Uterus (tissue), 4 donors: ENCODE results near the gene IQCK. TPM values are rescaled to one million over a fixed set of nuclear protein-coding genes. Genes with fewer than 3 reads are reported as not detected.

ENCODE experiments used
- DNase-seq, 2 donors: peaks; one replicate each; pipeline ENCODE4 v3.0.0-alpha.2; 2019 to 2020
- H3K27ac ChIP-seq, 2 donors: fragments of 200-600 bp; sonication (generic); 1 replicate in 1 of 2; 2 replicates in 1 of 2; pipeline ENCODE4 v1.5.1; 2016 to 2018
- H3K27me3 ChIP-seq, 2 donors: fragments of 200-600 bp; sonication (generic); one replicate each; pipeline ENCODE4 v1.5.1; 2018 to 2019; ENCODE audit warnings: control low read depth in 1 of 2
- H3K36me3 ChIP-seq, 2 donors: fragments of 200-600 bp; sonication (generic); one replicate each; pipeline ENCODE4 v1.5.1; 2019; ENCODE audit warnings: control low read depth in 1 of 2
- H3K4me1 ChIP-seq, 2 donors: fragments of 200-600 bp; sonication (generic); one replicate each; pipeline ENCODE4 v1.5.1; 2018 to 2019; ENCODE audit warnings: control low read depth in 1 of 2
- H3K4me3 ChIP-seq, 2 donors: fragments of 200-600 bp; sonication (generic); 1 replicate in 1 of 2; 2 replicates in 1 of 2; pipeline ENCODE4 v1.5.1; 2018 to 2019; ENCODE audit warnings: mild to moderate bottlenecking in 1 of 2
- H3K9me3 ChIP-seq, 2 donors: fragments of 200-600 bp; sonication (generic); one replicate each; pipeline ENCODE4 v1.5.1; 2019; ENCODE audit warnings: control low read depth in 1 of 2
- POLR2A ChIP-seq, 2 donors: fragments of 450-650 bp; IDR thresholded peaks; one replicate each; pipeline ENCODE4 v1.6.1; 2016; ENCODE audit warnings: antibody characterized with exemption in 2 of 2, mild to moderate bottlenecking in 1 of 2, moderate library complexity in 1 of 2
- intact Hi-C: fragments of 100-400 bp; cut with DNase I; formaldehyde crosslinking; loops from one replicate; pipeline ENCODE4 v1.15.1; 2023; ENCODE audit warnings: low total_unique reads
- total RNA-seq, 4 donors: library from RNA; depleted of rRNA in 3 of 4; stranded (reverse); fragments of >200 nt in 3 of 4; gene quantifications; one replicate each; pipeline versions ENCODE4 v1.1.0 to v1.2.4, GENCODE V29; 2014 to 2023
- TF ChIP-seq, protein P1 (sequence below), 4 experiments: fragments of 200-600 bp in 2 of 4; fragments of 450-650 bp in 2 of 4; sonication (generic) in 2 of 4; IDR thresholded peaks; one replicate each; pipeline ENCODE4 v1.5.1; 2016 to 2019; ENCODE audit warnings: antibody characterized with exemption in 4 of 4, mild to moderate bottlenecking in 2 of 4, moderate library complexity in 1 of 4
- donor health status: DM: yes; HTN: yes; CAD: no.

IQCK gene
- total RNA-seq, 4 donors from 2014 or later: 14.7 to 27.2 (median 21.1) TPM

DNA sequence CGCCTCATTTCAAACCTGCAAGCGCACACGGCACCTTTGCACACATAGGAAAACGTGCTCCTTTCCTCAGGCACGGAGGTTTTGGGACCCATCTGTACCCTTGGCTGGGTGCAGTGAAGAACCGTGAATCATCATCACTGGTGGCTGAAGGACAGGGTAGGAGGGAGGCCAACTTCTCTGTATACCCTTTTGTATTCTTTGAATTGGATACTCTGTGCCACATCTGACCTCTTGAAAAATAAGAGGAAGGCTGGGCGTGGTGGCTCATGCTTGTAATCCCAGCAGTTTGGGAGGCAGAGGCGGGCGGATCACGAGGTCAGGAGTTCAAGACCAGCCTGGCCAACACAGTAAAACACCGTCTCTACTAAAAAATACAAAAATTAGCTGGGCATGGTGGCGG, 154.9 kb downstream of the IQCK start:
- TF ChIP-seq, protein P1, sequence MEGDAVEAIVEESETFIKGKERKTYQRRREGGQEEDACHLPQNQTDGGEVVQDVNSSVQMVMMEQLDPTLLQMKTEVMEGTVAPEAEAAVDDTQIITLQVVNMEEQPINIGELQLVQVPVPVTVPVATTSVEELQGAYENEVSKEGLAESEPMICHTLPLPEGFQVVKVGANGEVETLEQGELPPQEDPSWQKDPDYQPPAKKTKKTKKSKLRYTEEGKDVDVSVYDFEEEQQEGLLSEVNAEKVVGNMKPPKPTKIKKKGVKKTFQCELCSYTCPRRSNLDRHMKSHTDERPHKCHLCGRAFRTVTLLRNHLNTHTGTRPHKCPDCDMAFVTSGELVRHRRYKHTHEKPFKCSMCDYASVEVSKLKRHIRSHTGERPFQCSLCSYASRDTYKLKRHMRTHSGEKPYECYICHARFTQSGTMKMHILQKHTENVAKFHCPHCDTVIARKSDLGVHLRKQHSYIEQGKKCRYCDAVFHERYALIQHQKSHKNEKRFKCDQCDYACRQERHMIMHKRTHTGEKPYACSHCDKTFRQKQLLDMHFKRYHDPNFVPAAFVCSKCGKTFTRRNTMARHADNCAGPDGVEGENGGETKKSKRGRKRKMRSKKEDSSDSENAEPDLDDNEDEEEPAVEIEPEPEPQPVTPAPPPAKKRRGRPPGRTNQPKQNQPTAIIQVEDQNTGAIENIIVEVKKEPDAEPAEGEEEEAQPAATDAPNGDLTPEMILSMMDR (IDR thresholded peaks at IDR 0.05): no peak
- no peak for TF ChIP-seq POLR2A (IDR thresholded peaks at IDR 0.05)
- intact Hi-C loops: no loop called here
- no peak for DNase-seq
- Histone ChIP-seq H3K27me3 (no peaks in the 10 kb centered on the region), H3K36me3 (no peaks in the 10 kb centered on the region), H3K4me1 (no peaks in the 10 kb centered on the region), H3K9me3 (no peaks in the 10 kb centered on the region), H3K27ac (no peak overlapping the region), H3K4me3 (no peak overlapping the region)

DNA sequence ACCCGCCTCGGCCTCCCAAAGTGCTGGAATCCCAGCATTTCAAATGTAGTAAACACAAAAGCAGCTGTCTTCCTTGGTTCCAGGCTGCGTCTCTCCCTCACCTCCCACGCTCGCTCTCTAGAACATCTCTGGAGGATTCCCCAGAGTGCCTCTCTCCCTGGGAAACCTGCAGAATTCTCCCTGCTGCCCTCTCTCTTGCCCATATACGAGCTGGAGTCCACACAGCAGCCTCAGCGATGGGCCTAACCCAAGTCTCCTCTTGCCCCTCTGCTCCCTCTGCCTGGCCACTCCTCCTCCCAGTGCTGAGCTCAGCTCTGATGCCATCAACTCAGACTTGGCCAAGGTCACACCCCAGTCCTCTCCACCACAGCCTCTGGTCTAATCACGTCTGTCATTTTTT, 156.0 kb downstream of the IQCK start:
- H3K27ac ChIP-seq: no peak overlapping the region
- intact Hi-C loops: no loop called here
- no peak for DNase-seq
- no peak overlapping the region for H3K4me3 ChIP-seq
- no peaks in the 10 kb centered on the region for H3K4me1 ChIP-seq
- no peaks in the 10 kb centered on the region for H3K27me3 ChIP-seq
- TF ChIP-seq, protein P1 (IDR thresholded peaks at IDR 0.05): no peak
- TF ChIP-seq POLR2A (IDR thresholded peaks at IDR 0.05): no peak
- no peaks in the 10 kb centered on the region for H3K9me3 ChIP-seq
- H3K36me3 ChIP-seq: no peaks in the 10 kb centered on the region

- peak overlapping the region in 1 of 2 donors; percentile 32 for H3K27ac ChIP-seq
- no peak overlapping the region for H3K4me3 ChIP-seq
- H3K4me1 ChIP-seq: no peaks in the 10 kb centered on the region
- no peak for TF ChIP-seq POLR2A (IDR thresholded peaks at IDR 0.05)
- TF ChIP-seq, protein P1 (IDR thresholded peaks at IDR 0.05): no peak
- DNase-seq: no peak
- H3K36me3 ChIP-seq: no peaks in the 10 kb centered on the region
- H3K9me3 ChIP-seq: no peaks in the 10 kb centered on the region
- no peaks in the 10 kb centered on the region for H3K27me3 ChIP-seq
- intact Hi-C loops: no loop called here
Observed at GRCh38 chr16:19874851-19875546, 156.9 kb downstream of the IQCK start.

DNA sequence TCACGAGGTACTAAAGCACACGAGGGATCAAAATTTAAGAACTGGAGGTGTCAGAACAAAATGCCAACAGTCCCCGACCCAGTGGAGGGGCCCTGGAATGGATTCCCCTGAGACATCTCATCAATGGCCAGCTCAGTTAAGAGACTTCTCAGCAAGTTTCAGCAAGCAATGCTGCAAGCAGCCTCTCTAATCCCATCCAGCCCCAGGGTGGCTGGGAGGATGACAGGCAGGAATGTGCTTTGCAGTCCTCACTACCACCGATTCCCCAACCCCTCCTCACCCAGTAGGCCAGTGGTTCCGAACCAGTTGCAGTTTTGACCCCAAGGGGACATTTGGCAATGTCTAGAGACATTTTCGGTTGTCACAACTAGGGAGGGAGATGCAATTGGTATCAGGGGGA, 157.8 kb downstream of the IQCK start:
- Histone ChIP-seq H3K27me3 (no peaks in the 10 kb centered on the region), H3K9me3 (no peaks in the 10 kb centered on the region), H3K36me3 (no peaks in the 10 kb centered on the region), H3K27ac (peak overlapping the region in 1 of 2 donors; percentile 43), H3K4me3 (no peak overlapping the region), H3K4me1 (no peaks in the 10 kb centered on the region)
- no peak for DNase-seq
- intact Hi-C loops: no loop called here
- no peak for TF ChIP-seq POLR2A (IDR thresholded peaks at IDR 0.05)
- TF ChIP-seq, protein P1 (IDR thresholded peaks at IDR 0.05): no peak

DNA sequence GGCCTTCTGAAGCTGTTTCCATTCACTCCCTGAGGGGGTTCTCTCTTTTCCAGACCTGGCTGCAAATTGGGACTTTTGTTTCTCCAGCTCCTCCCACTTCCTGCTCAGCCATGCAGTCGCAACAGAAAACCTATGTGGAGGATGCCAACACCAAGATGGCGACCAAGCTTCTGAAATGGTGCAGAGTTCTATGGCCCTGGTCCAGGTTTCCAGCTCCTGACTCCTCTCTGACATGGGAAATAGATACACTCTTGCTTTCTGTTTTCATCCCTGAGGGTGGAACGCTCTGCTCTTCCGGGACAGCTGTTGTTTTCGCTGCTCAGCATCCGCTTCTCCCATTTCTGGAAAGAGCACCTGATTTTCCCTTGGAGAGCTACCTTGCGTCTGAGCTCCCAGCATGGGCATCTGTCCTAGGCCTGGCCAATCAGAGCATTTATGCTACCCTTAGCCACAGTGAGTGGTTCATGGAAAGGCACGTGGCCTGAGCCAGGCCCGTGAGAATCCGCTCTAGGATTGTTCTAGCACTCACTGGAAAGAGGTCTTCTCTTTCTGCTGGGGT, 158.5 kb downstream of the IQCK start:
- Histone ChIP-seq H3K4me1 (no peaks in the 10 kb centered on the region), H3K36me3 (no peaks in the 10 kb centered on the region), H3K27ac (peak overlapping the region in 1 of 2 donors; percentile 43), H3K27me3 (no peaks in the 10 kb centered on the region), H3K9me3 (no peaks in the 10 kb centered on the region), H3K4me3 (no peak overlapping the region)
- intact Hi-C loops: no loop called here
- TF ChIP-seq, protein P1 (IDR thresholded peaks at IDR 0.05): no peak
- no peak for TF ChIP-seq POLR2A (IDR thresholded peaks at IDR 0.05)
- DNase-seq: no peak
